ENCODE results near the gene TRPC4AP.

The TRPC4AP gene

DNA sequence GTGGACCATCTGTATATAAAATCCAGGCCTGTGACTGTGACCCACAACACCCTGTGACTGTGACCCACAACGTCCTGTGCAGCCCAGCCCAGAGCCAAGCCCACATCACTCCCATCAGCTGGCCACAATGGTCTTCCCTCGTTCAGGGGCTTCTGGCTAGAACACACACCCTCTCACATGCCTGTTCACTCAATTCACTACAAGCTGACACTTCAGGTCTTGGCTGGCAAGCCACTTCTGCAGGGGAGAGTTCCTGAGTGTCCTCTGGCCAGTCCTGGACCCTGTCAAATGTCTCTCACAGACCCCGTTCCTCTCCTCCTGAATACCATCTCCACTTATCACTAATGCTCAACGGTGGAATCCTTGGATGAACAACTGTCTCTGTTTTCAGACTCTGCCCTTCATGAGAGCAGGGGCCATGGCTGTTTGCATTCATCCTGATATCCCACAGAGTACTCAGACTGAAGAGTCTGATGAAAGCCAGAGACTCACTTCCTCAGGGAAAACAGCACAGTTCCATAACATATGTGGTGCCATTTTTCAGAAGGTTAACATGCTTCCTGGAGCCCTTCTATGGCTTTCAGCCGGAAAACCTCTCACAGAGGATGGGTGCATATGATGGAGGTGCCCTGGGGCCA lies 80.9 kb downstream of the TRPC4AP start:
- DNase-seq: no peak

DNA sequence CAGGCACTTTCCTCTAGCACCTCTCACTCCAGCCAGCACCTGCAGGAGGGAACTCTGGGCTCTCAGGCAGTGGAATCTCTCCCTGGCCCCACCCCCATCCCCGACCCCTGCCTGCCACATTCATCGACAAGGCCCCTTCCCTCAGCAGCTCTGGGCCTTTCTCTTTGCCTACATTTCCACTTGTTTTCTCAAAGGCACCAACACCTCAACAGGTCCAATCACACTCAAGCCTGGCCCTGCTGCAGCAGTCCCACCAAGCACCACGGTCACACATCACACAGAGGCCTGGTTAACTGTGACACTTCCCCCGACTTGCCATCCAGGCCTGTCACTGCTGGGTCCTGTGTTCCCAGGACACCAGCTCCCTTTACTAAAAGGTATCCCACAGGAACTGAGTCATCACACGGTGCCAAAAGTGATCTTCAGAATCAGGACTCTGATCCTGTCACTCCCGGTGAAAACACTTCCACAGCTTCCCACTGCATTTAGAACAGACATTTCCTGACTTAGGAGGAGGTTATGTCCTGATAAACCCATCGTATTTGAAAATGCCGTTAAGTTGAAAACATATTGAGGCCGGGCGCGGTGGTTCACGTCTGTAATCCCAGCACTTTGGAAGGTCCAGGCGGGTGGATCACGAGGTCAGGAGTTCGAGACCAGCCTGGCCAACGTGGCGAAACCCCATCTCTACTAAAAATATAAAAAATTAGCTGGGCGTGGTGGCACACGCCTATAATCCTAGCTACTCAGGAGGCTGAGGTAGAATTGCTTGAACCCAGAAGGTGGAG lies 82.0 kb downstream of the TRPC4AP start:
- no peak for DNase-seq

DNA sequence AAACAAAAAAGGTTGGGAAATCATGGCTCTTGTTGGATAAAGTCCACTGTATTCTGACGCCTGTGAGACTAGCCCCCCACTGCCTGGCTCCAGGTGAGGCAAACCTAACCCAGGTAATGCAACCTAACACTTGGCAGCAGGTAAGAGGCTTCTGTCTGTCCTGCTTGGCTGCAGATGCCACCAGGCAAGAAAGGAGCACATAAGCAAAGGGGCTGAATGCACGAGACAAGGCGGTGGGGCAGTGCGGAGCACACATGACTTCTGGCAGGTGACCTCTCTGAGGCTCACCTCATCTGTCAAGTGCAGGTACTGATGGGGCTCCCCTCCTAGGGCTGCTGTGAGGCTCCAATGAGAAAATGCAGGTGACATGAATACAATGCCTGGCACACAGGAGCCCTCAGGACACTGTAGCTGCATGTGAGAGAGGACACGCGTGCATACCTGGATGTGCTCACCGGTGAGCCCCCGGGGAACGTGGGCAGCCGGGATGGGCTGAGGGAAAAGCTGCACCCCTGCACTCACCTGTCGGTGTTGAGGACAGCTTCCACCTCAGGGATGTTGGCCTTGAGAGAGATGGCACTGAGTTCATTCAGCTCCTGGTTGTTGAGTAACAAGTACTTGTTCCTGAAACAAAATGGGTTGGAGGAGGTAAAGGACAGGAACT lies 82.8 kb downstream of the TRPC4AP start:
- DNase-seq: no peak

DNA sequence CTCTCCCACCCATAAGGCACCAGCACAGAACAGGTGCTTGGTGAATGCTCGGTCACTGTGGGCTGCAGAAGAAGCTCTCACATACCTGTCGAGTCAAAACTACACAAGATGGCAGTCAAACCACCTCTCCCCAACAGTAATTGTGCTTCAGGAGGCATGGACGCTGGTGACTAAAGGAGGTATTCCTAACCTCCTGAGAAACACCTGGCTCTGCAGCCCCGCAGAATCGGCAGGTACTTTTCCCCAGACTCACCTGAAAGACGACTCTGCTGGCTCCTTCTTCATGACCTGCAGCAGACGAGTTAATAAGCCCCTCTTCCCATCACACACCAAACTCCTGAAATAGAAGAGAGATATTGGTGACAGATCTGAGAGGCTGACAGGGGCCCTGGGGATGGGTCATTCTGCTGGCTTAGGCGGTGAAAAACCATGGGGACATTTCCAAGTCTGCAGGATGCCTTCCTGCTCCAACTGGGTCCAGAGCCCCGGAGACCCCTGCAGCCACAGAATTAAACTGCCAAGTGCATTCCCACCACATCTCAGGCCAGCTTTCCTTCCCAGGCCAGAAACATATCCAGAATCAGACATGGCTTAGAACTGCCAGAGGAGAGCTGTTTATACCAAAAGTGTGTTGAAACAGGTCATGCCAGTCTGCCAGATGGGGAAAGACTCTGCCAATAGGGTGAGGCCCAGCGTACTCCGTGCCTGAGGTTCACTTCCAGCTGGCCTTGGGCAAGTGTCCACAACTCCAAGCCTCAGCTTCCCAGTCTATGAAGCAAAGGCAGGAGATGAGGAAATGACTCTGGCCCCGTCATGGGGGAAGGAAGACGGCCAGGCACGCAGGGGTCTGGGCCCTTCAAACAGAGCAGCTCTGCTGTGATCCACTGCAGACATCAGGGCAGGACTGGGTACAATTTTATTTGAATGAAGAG lies 83.9 kb downstream of the TRPC4AP start:
- no peak for DNase-seq

DNA sequence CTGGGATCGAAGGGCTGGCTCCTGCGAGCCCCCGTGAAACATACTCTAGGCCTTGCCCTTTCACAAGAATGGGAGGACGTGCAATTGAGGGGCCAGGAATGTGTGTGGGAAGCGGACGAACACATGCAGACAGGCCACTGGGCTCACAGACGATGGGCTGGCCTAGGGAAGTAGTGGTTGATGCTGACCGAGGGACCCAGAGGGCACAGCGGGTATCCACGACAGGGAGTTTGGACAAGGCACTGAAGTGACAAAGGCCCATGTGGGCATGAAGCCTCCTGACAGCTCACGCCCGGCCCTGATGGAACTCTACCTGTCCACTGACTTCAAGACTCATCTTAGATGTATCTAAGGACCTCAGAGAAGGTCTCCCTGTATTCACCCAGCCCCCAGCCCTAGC lies 84.7 kb downstream of the TRPC4AP start:
- DNase-seq: no peak

DNA sequence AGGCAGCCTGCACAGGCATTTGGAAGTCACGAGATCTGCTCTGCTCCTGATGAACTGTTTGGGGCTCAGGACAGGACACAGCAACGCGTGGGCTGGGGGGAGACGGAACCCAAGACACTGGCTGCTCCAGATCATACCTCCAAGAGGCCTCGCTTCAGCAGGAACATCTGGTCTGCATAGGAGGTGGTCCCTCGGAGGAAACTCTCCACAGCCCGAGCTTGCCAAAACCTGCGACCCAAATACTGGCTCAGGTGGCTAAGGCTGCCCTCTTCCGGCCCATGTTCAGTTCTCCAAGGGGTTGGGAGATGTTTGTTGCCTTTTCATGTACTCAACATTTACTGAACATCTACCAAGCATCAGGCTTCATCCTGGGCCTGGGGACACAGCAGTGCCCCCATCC lies 85.2 kb downstream of the TRPC4AP start:
- no peak for DNase-seq

DNA sequence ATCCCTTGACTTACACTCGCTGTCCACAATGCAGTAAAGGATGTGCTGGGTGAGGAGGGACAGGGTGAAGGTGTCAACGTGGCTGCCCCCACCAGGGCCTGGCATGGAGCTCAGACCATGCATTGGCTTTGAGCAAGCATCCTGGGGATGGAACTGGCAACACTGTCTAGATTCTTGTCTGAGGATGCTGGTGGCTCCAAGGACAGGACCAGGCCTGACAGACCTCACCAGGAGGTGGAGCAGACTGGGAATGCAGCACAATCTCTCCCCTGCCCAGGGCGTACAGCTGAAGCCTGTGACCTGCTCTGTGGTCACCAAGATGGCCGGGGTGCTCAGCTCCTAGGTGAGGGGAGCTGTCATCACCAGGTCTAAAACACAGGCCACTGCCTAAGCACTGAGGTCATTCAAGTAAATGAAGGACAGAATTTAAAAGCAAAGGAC lies 86.1 kb downstream of the TRPC4AP start:
- DNase-seq: no peak

DNA sequence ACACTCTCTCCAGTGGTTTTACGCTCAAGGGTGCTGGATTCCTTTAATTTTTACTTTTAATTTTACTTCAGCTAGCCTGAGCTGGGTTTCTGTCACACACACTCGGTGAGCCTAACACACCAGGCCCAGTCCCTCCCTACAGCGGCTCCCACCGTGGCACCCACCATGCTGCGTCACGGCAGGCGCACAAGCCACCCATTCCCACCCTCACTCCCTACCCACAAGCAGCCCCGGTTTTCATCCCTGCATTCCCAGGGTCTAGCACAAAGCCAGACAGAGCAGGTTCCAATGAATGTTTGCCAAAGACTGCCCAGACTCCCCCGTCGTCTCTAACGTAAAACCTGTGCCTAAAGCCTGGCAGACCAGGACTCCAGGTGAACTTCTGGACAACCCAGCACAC lies 86.6 kb downstream of the TRPC4AP start:
- no peak for DNase-seq

DNA sequence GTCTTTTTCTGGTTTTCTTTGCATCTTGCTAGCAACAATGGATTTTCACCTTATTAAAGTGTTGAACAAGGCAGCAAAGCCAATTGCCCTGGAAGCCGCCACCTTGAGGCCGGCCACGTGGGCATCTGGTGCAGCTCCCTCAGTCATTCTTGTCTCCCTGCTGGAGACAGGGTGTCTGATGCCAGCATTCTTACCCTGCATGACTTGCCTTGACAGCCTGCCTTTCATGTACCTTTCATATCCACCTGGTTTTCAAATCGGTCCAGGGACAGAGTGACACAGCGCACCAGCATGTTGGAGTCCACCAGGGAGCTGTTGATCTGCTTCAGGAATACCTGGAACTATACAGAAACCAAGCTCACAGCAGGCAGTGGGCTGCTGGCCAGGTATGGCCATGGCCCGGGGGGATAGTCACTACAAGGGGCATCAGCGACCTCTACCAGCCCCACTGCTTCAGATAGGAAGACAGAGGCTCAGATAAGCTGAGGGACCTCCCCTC lies 87.1 kb downstream of the TRPC4AP start:
- no peak for DNase-seq

DNA sequence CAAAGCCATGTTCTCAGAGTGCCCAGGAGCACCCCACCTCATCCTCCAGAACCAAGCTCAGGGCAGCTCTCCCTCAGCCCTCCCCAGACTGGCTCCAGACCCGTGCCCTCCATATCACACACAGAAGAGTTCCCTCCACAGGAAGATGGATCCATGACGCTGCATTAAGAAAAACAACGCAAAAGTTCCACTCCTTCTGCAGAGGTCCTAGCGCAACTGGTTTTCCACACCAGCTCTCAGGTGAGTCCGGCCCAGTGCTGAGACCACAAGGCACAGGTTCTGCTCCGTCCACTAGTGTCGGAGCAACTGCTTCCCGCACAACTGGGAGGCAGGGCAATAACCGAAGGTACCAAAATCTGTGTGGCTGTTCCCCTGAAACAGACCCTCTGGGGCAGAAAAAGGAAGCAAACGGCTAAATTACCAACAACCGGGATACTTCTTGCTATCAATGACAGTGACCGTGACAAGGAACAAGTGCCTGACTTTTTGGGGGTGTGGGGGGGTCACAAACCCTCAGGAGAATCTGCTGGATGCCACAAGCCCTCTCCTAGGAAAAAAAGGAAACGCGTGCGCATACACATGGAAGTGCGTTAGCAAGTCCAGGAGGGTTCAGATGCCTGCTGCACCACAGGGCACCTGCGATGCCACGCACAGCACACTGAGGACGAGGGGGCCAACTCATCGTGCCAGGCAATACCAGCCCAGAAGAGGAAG lies 87.7 kb downstream of the TRPC4AP start:
- no peak for DNase-seq

DNA sequence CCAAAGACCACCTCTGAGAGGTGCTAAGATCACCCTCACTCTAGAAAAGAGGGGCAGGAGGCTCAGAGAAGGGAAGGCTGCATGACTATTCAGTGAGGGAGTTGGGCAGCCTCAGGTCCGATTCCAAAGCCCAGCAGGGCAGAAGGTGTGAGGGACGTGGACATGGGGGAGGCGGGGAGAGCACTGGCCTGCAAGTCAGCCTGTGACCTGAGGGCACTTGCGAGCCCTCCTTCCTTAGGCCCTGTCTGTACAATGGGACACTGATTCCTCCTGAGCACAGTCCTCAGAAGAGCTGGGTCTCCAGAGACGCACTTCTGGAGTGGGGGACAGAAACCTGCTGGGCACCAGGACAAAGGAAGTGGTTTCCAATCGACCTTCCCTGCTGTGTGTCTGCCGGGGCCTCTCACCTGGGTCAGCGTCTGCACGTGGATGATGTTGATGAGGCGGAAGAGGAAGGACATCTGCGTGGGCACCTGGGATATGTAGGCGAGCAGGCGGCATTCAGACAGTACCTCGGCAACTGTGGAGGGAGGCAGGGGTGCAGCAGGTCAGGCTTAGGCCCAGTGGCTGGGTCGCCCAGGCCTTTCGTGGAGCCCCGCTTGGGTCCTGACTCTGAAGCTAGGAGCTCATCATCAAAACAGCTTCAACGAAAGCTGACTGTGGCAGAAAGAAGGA lies 88.4 kb downstream of the TRPC4AP start:
- DNase-seq: no peak

DNA sequence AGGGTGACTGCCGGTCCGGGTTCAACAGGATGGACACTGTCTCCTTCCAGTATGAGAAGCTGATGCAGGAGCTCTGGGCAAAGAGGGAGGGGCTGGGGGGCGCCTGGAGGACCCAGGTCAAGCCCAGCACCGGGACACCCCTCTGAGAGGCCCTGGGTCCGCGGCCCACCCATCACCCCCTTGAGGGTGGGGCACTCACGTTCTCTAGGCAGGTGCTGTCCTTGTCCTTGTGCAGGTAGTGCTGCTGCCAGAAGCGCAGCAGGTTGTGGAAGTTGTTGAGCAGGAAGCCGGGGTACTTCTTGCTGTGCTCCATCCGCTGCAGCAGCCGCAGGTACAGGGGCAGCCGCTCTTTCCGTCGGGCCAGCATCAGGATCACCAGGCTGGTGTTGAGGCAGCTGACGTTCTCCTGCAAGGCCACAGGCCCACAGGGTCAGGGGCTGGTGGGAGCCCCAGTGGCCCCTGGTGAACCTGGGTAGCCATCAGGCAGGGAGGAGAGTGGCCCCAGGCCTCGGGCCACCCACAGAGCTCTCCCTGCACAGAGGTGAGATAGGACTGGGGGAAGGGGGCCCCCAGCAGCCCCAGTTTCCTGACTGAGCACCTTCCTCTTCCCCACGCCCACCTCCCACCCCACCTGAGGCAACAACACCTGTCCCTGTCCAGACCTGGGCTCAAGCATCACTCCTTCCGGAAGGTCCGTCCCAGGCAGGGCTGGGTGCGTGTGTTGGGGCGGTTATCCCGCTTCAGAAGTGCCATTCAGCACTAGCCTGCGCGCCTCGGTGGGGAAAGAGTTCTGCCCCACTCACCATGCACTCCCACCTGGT lies 89.2 kb downstream of the TRPC4AP start:
- no peak for DNase-seq

DNA sequence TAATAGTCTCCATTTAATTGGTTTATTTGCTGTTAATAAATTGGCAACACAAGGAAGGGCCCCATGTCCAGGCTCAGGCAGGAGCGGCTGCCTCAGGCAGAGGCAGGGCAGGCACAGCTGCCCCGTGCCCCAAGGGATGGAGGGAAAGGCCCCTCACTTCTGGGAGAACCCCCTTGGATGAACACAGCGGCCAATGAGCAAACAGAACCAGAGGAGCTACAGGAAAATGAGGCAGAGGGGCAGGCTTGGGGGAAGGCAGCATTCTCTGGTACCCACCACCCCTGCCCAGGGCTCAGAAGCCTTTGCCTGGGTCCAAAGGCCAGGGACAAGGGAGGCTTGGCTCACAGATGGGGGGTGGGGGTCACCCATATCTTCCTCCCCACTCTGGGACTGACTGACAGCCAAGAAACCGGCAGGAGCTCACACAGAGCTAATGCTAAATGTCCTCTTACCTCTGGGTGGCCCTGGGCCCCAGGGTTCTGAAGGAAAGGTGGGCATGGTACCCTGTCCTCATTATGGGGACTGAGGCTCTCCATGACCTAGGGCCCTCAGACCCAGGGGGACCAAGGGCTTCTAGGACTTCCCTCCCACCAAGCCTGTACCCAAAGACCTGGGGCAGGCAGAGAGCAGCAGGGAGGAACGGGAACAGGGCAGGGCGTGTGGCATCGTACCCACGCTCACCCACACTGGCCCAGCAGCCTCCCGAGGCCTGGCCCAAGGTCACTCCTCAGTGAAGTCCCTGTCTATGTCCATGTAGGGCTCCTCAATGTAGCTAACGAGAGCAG lies 90.0 kb downstream of the TRPC4AP start:
- DNase-seq: no peak

DNA sequence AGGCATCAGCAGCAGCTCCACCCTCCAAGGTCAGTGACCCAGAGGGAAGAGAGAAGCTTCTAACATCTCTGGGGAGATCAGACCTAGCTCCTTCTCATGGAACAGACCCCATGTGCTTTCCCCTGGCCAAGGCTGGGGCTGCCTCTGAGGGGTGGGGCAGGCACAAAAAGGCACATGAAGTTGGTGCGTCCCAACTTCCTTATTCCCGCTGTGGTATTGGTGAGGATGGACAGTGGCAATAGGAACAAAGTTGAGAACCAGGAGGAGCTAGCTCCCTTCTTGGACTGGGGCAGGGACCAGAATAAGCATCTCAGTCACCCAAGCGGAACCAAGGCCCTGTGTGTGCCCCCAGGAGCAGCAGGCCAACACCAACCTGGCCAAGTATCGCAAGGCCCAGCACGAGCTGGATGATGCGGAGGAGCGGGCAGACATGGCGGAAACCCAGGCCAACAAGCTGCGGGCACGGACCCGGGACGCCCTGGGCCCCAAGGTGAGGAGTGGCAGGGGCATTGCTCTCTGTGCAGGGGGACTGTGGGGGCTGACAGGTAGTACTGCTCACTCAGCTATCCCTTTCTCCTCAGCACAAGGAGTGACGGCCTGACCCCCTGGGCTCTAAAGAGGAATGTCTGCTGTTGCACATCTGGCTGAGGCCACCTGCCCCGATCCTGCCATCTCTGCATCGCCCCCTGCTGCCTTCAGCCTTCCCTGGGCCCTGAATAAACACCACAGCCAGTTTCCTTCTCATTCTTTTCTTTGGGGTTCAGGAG lies 90.8 kb downstream of the TRPC4AP start:
- DNase-seq: no peak

DNA sequence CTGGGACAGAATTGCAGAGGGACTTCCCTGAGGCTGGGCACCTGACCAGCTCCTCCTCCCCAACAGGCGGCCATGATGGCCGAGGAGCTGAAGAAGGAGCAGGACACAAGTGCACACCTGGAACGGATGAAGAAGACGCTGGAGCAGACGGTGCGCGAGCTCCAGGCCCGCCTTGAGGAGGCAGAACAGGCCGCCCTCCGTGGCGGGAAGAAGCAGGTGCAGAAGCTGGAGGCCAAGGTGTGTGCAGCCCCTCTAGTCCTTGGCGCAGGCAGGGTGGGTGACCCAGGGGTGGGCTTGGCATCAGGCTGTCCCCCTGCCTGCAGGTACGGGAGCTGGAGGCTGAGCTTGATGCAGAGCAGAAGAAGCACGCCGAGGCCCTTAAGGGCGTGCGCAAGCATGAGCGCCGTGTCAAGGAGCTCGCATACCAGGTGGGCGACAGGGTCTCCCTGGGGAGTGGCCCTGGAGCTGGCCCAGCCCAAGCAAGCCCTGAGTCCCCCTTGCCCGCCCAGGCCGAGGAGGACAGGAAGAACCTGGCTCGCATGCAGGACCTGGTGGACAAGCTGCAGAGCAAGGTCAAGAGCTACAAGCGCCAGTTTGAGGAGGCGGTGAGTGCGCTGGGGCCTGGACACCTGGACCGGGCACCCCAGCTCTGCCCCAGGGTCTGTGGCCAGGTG lies 91.5 kb downstream of the TRPC4AP start:
- no peak for DNase-seq

DNA sequence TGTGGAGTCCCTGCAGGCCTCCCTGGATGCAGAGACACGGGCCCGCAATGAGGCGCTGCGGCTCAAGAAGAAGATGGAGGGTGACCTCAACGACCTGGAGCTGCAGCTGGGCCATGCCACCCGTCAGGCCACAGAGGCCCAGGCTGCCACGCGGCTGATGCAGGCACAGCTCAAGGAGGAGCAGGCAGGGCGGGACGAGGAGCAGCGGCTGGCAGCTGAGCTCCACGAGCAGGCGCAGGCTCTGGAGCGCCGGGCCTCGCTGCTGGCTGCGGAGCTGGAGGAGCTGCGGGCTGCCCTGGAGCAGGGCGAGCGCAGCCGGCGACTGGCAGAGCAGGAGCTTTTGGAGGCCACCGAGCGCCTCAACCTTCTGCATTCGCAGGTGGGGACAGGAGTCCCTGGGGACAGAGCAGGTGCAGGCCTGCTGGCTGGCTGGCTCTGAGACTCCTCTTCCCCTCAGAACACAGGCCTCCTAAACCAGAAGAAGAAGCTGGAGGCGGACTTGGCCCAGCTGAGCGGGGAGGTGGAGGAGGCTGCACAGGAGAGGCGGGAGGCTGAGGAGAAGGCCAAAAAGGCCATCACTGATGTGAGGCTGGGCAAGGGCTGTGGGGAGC lies 92.2 kb downstream of the TRPC4AP start:
- no peak for DNase-seq

DNA sequence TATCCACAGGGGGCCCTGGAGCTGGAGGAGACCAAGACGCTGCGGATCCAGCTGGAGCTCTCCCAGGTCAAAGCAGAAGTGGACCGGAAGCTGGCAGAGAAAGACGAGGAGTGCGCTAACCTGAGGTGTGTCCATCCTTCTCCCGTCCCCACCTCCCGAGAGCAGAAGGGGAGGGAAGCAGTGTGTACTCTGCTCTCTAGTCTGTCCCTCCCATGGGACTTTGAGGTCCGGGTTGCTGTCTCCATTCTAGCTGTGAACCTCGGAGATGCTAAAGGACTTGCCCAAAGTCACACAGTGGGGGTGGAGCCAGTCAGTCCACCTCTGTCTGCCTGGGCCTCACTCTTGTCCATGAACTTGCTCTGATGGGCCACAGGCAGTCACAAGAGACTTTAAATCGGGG lies 92.8 kb downstream of the TRPC4AP start:
- DNase-seq: no peak

DNA sequence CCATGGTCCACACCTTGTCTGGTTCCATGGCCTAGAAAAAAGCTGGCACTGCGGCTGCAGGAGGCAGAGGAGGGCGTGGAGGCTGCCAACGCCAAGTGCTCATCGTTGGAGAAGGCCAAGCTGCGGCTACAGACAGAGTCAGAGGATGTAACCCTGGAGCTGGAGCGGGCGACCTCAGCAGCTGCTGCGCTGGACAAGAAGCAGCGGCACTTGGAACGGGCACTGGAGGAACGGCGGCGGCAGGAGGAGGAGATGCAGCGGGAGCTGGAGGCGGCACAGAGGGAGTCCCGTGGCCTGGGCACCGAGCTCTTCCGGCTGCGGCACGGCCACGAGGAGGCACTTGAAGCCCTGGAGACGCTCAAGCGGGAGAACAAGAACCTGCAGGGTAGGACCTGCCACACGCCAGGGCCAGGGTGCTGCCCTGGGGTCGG lies 93.6 kb downstream of the TRPC4AP start:
- DNase-seq: no peak

Data from activated CD4-positive, alpha-beta T cell treated with anti-CD3 and anti-CD28 coated beads, Interleukin-2, amount 50 U/mL, for 1 hour (primary cell).